Tibial nerve (tissue), 4 donors: ENCODE measurements around the gene PMCH.

ENCODE experiments used
- CTCF ChIP-seq, 5 experiments: fragments of 200-600 bp in 3 of 5; fragments of 450-650 bp in 2 of 5; sonication (generic) in 3 of 5; IDR thresholded peaks; one replicate each; pipeline ENCODE4 v1.5.1; 2016 to 2019; ENCODE audit warnings: antibody characterized with exemption in 5 of 5, mild to moderate bottlenecking in 3 of 5, moderate library complexity in 2 of 5
- EP300 ChIP-seq, 2 donors: sonication (generic); formaldehyde crosslinking; IDR thresholded peaks; one replicate each; pipeline ENCODE4 v1.6.1; 2017; ENCODE audit warnings: antibody characterized with exemption in 2 of 2, mild to moderate bottlenecking in 1 of 2
- POLR2A ChIP-seq, 2 donors: fragments of 450-650 bp; IDR thresholded peaks; one replicate each; pipeline ENCODE4 v1.6.1; 2017; ENCODE audit warnings: antibody characterized with exemption in 2 of 2, mild to moderate bottlenecking in 2 of 2, moderate library complexity in 2 of 2

GRCh38 chr12:102167821-102168604, 29.6 kb downstream of the PMCH start:
- TF ChIP-seq EP300 (IDR thresholded peaks at IDR 0.05) (no peak), CTCF (IDR thresholded peaks at IDR 0.05) (no peak), POLR2A (IDR thresholded peaks at IDR 0.05) (no peak)
